Left hindlimb (tissue), 1 donor: ENCODE data around the gene TAF1C.
"Not testable (repeated sequence)": the region's sequence is repeated elsewhere in the genome, so short reads cannot be mapped to it uniquely, and the experiment has no call there.

Source experiments
- DNase-seq: peaks from one replicate; pipeline ENCODE4 v3.0.0-alpha.2; 2018

TAF1C gene, protein sequence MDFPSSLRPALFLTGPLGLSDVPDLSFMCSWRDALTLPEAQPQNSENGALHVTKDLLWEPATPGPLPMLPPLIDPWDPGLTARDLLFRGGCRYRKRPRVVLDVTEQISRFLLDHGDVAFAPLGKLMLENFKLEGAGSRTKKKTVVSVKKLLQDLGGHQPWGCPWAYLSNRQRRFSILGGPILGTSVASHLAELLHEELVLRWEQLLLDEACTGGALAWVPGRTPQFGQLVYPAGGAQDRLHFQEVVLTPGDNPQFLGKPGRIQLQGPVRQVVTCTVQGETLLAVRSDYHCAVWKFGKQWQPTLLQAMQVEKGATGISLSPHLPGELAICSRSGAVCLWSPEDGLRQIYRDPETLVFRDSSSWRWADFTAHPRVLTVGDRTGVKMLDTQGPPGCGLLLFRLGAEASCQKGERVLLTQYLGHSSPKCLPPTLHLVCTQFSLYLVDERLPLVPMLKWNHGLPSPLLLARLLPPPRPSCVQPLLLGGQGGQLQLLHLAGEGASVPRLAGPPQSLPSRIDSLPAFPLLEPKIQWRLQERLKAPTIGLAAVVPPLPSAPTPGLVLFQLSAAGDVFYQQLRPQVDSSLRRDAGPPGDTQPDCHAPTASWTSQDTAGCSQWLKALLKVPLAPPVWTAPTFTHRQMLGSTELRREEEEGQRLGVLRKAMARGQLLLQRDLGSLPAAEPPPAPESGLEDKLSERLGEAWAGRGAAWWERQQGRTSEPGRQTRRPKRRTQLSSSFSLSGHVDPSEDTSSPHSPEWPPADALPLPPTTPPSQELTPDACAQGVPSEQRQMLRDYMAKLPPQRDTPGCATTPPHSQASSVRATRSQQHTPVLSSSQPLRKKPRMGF

GRCh38 chr16:84186685-84187437 lies at the start of gene TAF1C:
TSS of gene TAF1C (minus strand) at chr16:84187057. CDS start at chr16:84184988, 2,069 bp downstream.
- peak; percentile 92 for DNase-seq

DNA sequence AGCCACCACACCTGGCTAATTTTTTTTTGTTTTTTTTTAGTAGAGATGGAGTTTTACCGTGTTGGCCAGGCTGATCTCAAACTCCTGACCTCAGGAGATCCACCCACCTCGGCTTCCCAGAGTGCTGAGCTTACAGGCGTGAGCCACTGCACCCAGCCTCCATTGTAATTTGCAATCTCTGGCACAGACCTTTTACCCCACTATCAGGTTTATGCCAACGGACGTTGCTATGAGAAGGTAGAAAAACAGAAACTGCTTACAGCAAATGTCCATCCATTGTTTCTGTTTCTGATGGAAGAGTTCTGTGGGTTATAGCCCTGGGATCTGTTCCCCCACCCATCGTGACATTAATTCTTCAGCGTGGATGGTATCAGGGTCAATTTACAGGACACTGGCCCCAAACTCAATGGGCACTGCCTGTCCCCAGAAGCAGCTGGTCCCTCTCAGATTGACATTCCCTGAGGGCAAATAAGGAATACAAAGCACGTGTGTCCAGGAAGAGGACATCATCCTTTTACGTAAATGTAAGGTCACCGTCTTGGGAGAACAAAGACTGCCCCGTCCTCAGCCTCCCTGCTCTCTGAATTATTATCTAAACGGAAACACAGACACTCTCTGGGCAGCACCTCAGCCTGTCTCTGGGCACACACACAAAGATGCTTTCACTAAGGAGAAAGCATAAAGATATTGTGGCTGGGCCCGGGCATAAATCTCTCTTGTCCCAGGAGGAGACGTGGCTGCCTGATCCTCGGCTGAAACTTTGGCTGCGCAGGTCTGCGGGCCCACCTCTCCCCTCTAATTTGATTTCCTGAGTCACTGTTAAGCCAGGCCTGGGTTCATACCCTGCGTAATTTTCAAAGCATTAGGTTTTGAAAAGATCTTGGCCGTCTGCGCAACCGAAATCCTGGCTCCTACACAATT lies 47.7 kb upstream of the TAF1C start:
- peak; percentile 61 for DNase-seq

DNA sequence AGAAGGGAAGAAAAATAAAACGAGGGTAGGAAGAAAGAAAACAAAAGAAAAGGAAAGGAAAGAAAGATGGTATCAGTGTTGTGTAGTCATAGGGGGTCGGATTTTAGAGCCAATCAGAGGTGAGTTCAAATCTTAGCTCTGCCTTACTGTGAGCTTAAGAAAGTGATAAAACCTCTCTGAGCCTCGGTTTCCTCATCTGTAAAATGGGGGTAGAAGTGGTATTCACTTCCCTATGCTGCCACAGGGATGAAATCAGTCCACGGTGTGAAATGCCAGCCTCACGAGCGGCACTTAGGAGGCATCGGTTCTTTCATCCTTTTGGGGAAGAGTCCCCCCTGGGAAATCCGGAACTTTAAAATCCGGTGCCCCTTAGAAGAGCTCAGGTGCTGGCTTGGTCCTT lies 46.9 kb upstream of the TAF1C start:
- no peak for DNase-seq

DNA sequence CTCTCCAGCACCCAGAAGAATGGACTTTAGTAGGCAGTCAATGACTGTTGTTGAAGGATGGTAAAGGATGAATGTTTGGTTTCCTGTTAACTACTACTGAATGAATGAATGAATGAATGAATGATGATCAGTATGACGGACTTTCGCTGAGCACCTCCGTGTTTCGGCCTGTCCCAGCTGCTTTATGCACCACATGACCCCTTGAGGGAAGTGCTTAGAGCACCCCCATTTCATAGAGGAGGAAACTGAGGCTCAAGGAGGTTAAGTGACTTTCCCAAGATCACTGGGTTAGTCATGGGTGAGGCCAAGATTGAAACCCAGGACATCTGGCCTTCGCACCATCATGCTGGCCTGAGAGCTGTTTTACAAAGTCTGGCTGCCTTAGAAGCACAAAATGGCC lies 46.1 kb upstream of the TAF1C start:
- no peak for DNase-seq

- no peak for DNase-seq
Measured at GRCh38 chr16:84232060-84232459, 45.2 kb upstream of the TAF1C start.

DNA sequence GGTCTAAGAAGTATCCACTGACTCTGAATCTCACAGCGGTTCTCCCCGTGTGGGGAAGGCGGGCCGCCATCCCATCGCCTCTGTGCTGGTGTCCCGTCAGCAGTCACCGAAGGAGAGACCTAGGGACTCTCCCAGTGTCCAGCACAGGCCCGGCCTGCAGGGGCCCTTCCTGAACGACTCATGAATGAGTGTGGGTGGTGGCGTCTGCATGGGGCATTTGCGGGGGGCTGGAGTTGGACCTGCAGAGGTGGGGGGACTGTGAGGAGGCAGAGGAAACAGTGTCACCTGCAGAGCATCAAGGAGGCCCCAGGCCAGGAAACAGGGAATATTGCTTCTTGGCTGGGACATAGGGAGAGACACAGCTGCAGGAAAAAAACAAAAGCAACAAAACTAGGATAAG lies 42.6 kb upstream of the TAF1C start:
- DNase-seq: no peak

DNA sequence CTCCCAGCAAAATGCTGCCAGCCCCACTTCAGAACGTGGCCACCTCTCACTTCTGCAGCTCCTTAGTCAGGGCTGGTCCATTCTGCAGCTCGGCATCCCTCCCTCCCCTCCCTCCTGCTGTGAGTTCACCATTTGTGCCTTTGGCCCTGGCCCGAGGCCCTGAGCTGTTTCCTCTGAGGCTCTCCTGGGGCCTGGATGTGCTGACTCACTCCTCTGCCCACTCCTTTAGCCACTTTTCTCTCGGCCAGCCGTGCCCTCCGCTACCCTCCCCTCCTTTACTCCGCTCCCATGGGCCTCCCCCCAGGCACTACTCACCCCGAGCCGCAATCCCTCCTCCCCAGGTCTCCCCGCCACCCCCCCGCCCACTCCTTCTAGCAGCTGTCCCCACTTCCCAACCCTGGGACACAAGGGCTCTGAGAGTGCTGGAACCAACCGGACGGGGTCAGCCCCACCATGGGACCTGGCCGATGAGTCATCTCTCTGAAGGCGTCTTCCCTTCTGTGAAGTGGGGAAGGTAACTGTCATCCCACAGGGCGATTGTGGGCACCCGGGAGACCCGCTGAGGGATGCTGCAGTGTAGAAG lies 41.5 kb upstream of the TAF1C start:
- peak; percentile 82 for DNase-seq

GRCh38 chr16:84227548-84227947 lies 40.7 kb upstream of the TAF1C start:
- DNase-seq: no peak

GRCh38 chr16:84226026-84226425 lies 39.2 kb upstream of the TAF1C start:
- DNase-seq: no peak

DNA sequence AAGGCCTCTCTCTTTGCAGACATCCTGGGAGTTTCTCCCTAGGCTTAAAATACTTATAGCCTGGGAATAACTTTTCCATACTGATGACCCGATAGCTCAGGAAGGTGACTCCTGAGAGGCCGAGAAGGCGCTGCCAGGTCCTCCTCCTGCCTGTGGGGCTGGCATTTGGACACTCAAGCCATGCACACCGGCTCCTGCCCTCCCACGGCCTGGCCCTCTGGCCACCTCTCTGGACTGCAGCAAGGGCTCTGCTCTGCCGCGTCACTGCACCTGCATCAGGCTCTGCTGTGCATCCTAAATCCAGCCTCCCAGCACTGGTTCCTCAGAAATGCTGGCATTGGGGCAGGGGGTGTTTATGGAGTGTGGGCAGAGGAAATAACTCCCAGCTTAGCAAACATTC lies 38.7 kb upstream of the TAF1C start:
- no peak for DNase-seq

- DNase-seq: no peak
Measured at GRCh38 chr16:84225126-84225525, 38.3 kb upstream of the TAF1C start.

GRCh38 chr16:84224554-84224953 lies 37.7 kb upstream of the TAF1C start:
- no peak for DNase-seq

- no peak for DNase-seq
Measured at GRCh38 chr16:84223456-84223855, 36.6 kb upstream of the TAF1C start.

GRCh38 chr16:84220851-84221250 lies 34.0 kb upstream of the TAF1C start:
- DNase-seq: no peak

DNA sequence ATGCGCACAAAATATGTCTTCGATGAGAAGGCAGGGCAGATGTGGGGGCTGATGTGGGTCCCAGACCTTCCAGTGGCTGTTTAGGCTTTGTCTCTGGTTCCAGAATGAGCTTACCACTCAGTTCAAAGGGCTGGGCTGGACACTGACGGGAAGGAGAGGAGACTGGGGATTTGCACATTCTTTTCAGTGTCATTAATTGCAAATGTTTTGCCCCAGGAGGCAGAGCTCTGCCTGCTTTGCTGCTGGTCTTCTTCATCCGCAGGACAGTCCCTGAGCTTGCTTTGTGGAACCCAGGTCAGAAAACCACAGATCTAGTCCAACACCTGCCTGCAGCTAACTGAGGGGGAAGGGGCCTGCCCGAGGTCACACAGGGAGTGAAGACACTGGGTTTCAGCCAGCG lies 32.1 kb upstream of the TAF1C start:
- no peak for DNase-seq

GRCh38 chr16:84218176-84218823 lies 31.4 kb upstream of the TAF1C start:
- no peak for DNase-seq

DNA sequence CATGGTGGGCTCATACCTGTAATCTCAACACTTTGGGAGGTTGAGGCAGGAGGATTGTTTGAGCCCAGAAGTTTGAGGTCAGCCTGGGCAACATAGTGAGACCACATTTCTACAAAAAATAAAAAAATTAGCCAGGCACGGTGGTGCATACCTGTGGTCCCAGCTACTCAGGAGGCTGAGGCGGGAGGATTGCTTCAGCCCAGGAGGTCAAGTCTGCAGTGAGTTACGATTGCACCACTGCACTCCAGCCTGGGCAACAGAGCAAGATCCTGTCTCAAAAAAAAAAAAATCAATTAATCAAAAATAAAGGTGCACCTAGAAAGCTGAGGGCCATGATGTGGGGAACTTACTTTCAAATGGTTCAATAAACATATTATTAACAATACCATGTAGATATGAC lies 29.3 kb upstream of the TAF1C start:
- not testable (repeated sequence) for DNase-seq

DNA sequence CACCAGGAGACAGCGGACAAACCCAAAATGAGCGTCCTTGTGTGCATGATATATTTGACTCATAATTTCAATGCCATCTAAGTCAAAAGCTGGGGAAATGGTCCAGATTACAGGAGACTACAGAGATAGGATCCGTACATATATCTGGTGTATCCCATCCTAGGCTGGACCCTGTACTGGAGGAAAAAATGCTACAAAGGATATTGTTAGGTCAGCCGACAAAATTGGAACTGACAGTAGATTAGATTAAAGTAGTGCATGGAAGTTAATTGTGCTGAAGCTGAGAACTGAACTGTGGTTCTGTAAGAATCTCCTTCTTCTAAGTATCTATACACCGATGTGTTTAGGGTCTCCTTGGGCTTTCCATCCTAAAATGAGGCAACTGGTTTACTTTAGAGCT lies 28.7 kb upstream of the TAF1C start:
- DNase-seq: no peak

- DNase-seq: no peak
Measured at GRCh38 chr16:84214451-84215066, 27.7 kb upstream of the TAF1C start.

GRCh38 chr16:84212631-84213030 lies 25.8 kb upstream of the TAF1C start:
- no peak for DNase-seq

DNA sequence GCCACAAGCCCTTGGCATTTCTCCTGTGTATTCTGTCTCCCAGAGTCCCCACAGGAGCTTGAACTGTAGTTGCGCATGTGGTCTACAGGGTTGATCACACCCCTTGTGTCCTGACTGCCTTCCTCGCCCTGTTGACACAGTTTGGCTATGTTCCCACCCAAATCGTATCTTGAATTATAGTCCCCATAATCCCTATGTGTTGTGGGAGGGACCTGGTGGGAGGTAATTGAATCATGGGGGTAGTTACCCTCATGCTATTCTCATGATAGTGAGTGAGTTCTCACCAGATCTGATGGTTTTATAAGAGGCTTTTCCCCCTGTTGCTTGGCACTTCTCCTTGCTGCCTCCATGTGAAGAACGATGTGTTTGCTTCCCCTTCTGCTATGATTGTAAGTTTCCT lies 25.3 kb upstream of the TAF1C start:
- no peak for DNase-seq
